Stimulated activated CD4-positive, alpha-beta T cell treated with anti-CD3 and anti-CD28 coated beads, TNF-alpha, amount 100 ng/mL, for 24 hours (primary cell): ENCODE results near the gene VSIR.

Experiments used
- DNase-seq, 3 experiments: peaks; one replicate each; pipeline ENCODE4 v3.0.0-alpha.2; 2020; ENCODE audit warnings: low read depth in 3 of 3

The VSIR gene

DNA sequence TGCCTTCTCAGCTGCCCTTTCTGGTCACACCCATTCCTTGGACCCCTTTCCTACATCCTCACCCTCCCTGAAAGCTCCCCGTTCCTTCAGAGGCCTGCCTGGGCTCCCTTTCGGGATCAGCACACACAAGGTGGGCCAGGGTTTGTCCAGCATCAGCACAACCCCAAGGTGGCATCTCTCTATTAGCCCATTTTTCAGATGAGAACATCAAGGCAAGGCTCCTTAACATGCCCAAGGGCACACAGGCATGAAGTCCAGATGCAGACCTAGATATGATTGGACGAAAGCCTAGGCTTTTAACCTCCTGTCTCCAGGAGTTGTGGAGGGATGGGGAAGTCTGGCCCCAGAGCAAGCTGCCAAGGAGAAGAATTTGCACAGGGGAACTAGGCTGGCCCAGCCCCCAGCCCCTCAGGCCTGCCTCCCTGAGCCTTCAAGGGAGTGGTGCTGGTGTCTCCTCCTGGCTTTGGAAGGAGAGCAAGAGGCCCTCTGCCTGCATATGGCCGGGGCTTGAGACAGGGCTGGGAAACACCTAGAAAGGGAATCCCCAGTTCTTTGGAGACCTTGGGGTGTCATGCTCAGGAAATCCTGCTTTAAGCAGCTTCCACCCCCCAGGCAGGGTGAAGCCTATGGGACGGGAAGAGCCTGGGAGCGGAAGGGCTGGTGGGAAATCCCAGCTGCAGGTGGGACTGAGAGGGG, 9.0 kb upstream of the VSIR start:
- no peak for DNase-seq

DNA sequence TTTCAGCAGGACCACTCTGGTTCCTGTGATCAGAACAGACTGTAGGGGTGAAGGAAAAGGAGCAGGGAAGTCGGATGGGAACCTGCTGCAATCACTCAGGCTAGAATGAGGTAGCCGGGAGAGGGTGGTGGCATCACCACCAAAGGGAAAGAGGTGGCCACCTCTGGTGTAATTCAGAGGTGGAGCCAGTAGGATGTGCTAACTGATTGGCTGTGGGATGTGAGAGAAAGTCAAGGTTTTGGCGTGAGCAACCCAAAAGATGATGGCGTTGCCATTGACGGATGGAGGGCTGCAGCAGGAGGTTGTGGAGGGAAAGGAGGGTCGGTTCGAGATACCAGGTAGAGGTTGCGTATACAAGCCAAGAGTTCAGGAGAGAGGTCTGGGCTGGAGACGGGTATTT, 7.4 kb upstream of the VSIR start:
- no peak for DNase-seq

DNA sequence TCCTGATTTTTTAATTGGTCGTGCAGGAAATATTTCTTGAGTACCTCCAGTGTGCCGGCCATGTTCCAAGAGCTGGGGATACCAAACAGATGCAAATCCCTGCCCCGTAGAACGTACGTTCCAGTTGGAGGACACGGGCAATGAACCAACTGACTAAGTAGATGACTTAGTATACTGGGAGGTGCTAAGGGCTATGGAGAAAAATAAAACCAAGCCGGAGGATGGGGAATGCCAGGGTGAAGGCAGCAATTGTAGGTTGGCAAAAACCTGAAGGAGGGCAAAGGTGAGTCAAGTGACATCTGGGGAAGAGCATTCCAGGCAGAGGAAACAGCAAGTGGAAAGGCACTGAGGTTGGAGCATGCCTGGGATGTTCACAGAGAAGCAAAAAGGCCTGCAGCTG, 6.8 kb upstream of the VSIR start:
- DNase-seq: no peak

DNA sequence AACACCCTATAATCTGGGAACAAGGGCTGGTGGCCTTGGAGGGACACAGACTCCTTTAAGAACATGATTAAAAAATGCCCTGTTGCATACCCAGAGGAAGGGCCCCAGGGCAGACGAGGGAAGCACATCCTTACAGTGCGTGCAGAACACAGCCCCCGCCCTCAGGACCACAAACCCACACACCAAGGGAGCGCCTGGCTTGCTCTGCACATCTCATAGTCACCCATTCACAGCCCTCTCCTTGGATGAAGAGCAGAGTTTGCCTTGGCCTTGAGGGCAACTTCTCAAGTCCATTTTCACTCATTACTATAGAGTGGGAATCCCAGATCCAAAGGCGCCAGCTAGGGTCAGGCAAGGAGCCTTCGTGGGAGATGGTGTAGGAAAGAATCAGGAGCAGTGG, 6.3 kb upstream of the VSIR start:
- no peak for DNase-seq

DNA sequence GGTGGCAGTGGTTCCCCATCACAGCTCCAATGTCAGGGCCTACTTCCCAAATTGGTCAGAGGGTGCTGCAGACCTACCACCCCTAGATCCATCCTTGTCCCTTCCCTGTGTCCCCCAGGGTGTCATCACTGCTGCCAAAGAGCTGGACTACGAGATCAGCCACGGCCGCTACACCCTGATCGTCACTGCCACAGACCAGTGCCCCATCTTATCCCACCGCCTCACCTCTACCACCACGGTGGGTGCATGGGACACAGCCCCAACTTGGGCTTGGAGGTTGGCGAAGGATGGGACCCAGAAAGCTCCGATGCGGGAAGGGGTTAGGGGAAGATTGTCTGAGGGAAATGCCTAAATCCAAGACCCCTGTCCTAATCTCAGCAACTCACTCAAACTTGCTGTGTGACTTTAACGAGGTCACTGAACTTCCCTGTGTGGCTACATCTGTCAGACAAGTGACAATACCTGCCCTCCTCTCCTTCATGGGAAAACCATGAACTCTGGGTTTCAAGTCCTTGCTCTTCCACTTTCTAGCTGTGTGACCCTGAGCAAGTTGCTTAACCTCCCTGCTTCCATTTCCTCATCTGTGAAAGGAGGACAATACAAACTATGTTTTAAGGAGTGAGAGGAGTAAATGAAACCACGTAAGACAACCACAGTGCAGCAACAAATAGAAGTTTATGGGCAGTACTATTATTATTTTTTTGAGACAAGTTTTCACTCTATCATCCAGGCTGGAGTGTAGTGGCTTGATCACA, 4.9 kb upstream of the VSIR start:
- DNase-seq: no peak

DNA sequence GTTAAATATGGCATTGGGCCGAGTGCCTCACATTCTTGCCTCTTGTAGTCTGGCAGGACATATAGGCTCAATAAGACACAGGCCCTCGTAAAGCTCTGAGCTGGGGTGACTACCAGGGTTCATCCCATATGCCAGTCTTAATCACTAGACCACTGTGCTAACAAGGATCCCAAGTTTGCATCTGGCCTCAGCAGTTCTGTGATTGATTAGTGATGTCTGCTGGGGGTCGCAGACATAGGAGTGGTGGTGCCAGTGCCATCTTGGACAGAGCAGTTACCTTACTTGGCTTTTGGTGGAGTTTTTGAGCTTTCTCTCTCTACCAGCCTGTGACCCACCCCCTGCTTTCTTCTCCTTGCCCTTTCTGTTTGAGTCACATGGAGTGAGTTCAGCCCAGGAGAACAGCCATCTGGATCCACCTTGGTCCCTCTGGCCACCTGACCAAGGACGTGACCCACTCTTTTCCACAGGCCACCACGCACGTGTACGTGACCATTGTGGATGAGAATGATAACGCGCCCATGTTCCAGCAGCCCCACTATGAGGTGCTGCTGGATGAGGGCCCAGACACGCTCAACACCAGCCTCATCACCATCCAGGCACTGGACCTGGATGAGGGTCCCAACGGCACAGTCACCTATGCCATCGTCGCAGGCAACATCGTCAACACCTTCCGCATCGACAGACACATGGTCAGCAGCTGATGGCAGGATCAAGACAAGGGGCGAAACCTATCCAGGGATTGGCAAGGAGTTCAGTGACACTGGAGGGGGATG, 4.1 kb upstream of the VSIR start:
- DNase-seq: no peak

DNA sequence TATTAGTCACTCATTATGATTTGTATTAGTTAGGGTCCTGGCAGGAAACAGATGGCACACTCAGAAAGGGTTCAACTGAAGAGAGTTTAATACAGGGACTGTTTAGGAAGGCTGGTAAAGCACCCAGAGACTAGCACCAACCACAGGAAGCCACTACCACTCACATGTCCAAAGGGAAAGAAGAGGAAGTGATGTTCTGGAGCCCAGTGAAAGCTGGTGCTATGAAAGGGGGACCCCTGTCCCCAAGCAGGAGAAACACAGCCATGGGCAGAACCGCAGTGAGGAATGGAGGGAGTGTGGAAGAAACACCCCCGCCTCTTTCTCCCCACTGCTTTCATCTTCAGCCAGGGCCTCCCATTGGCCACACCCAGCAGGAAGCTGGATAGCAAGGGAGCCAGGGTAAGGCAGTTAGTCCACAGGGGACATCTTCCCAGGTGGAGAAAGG, 3.2 kb upstream of the VSIR start:
- no peak for DNase-seq

DNA sequence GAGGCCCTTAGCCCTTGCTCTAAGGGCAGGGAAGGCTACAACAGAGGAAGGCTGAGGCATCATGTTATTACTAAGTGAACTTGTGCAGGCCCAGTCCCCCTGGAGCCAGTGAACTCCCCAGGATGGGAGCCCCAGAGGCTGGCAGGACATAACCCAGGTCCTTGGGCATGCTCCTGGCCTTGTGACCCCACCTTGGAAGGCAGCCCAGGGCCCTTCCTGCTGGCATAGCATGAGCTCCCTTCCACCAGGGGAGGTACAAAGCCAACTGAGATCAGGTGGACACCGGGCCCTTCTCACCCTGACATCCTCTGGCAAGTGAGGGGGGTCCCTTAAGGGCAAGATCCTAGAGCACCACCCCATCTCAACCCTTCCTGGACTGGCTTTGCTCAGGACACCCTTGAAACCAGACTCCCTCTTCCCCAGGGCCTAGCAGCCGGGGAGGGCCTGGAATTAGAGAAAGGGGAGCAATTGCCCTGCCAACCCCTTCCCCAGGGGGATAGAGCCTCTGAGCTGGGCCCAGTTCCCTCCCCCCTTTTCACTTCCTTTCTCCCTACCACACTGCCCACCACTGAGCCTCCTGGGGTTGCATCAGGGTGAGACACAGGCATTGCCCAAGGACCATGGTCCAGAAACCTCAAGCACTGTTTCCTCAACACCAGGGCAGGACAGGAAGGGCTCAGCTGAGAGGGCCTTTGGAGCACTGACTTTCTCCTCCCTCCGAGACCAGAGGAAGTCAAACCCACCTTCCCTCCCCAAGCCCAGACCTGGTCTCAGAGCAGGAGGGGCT, 1.8 kb upstream of the VSIR start:
- DNase-seq: no peak

DNA sequence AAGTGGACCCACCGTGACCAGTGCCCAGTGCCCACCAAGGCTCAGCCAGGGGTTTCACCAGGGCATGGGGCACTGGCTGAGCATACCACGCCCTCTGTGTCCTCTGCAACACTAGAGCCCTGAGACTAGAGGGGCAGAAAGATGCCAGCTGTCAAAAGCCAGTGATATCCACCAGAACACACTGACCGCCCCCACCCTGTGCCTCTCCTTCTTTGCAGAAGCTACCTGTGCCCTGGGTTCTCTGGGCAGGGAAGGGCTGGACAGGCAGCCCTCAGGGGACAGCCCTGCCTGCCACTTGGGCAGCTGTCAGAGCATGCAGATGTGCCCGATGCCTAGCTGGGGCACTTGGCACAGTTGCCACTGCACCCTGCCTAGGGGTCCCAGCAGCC, 494 bp downstream of the VSIR start:
- DNase-seq: no peak

DNA sequence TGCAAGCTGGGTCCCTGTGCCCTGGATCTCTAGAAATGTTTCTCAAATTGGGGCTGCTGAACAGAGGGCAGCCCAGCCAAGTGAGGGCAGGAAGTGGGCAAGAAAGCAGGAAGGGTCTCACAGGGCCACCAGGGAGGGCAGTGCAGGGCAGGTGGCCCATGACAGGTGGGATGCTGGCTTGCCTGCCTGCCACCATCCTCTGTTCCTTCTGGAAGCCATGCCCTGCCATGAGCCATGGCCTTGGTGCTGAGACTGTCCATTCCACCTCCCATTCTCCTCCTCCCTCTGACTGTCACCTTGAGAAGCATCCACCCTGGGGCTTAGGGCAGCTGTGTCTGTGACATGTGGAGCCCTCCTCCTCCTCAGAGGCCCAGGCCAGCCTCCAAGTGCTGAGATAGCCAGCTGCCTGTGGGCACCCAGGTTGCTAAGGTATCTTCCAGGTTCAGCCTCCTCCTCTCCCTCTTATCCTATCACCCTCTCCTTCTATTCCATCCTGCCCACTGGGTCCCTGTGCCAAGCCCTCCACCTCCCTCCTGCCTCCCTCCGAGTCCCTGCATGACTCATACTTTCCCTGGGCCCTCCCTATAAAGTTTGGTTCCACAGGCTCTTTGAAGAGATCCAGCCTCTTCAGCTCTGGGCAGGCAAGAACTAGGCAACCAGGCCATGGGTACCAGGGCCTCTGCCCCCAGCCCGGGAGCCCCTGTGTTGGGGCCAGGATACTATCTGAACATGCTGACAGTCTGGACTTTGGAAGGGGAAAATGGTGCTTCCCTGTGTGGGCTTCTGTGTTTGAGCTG, 1.3 kb downstream of the VSIR start:
- peak in 2 of 3 experiments; percentile 47 to 48 for DNase-seq

DNA sequence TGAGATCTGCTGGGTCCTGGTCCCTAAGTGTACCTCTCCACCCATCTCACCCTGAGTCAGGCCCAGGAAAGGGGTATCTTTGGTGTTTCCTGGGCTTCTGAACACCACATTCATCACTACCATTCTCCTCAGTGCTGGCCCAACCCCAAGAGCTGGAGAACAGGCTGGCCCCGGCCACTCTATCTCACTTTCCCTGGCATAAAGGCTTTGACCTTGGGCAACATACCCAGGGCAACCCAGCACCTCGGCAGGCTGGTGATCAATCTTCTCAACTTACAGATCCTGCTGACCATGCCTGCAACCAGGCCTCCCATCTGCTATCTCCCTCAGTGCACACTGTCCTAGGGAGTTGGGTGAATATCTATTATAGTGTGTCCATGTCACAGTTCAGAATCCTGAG, 2.1 kb downstream of the VSIR start:
- no peak for DNase-seq

DNA sequence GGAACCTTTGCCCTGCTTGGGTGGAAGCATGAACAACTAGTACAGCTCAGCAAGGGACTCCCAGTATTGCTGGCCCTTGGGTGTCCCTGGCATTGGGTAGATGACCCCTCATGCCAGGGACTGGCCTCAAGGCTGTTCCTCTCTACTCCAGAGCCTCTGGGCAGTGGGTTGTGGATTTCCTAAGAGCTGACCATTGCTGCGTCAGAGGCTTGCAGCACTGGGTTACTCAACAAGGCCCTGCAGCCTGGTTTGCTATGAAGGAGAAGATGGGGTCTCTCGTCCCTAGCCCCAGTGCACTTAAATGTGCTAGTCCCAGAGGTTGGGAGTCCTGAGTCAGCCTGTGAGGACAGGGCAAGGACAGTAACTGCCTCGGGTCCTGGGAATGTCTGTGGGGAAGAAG, 2.5 kb downstream of the VSIR start:
- DNase-seq: no peak

DNA sequence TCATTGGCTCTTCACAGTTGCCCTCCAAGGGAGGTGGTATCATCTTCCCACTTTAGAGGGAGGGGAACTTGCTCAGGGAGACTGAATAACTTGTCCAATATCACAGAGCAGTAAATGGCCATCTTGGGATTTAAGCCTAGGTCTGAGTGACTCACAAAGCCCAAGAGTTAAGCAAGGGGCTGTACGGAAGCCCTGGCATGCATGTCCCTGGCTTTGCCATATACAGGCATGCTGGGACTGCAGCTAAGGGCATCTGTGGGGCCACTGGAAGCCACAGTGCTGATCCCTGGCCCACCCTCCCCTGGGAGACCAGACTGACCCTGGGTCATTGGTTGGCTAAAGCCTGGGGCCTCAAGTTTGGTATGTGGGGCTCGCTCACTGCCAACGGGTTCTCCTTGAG, 3.1 kb downstream of the VSIR start:
- no peak for DNase-seq

DNA sequence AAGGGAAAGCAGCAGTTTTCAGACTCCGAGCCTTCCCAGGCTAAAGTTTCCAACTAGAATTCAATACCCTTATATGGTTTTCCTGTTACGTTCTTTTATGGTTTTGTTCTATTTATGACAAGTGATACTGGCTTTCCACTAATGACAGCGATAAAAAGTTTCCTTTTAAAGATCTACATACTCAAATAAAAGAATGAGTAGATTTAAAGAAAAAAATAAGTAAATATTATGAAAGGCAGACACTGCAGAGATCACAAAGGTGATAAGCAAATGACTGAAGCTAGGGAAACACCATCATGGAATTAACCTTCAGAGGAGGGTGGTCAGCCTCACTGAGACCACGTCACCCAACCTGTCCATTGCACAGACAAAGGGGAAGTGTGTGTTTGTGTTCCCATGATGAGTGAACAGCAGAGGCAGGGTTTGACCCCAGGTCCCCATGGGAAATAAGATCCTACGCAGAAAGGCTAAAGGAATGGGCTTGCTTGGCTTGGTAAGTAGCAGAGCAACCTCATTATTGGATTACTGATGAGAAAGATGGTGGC, 4.0 kb downstream of the VSIR start:
- no peak for DNase-seq

DNA sequence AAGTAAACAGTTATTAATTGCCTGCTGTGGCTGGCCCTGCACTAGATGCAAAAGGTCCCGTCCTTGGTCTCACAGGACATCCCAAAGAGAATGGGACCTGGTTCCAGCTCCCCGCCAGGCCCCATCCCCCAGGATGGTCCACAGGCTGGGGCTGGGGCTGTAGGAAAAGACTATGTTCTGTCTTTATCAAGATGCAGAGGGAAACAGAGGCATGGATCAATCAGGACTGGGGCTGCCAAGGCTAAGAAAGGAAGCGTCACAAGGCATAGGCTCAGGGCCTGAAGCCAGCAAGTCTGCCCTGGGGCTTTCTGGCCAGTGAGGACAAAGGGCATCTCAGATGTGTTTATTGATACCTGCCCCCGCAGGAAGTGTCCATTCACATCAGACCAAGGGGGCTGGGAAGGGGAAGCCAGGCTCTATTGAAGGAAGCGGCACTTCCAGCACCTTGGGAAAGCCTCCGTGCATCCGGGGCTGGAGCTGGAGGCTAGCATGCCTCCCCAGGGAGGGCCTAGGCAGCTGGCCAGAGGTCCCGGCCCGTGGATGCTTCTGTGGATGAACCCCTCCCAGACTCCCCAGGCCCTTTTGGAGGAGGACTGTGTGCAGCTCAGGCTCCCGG, 5.8 kb downstream of the VSIR start:
- DNase-seq: no peak

DNA sequence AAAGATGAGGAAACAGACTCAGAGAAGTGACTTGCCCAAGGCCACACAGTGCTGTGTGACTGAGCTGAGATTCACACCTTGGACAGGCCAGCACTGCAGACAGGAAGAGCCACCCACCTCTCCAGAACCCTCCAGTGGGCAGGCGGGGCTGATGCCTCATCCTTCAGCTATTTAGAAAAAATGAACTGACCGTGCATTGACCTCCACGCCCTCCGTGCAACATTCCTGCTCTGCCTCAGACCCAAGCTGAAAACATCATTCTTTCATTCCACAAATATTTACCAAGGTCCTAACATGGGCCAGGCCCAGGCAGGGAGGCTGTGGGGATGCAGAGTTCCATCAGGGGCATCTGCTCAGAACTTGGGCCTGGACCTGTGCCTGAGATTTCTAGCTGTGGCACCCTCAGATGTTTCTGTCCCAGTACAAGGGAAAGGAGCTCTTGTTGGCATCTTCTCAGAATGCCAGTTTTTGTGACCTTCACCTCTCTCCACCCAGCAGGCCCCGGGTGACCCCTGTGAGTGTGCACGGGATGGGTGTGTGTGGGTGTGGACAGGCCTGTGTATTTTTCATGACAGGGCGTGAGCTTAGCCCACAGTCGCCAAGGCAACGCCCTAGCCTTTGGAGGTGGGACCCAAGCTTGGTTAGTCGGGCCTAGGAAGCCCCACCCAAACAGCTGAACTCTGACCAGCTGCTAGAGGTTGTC, 6.5 kb downstream of the VSIR start:
- DNase-seq: no peak

DNA sequence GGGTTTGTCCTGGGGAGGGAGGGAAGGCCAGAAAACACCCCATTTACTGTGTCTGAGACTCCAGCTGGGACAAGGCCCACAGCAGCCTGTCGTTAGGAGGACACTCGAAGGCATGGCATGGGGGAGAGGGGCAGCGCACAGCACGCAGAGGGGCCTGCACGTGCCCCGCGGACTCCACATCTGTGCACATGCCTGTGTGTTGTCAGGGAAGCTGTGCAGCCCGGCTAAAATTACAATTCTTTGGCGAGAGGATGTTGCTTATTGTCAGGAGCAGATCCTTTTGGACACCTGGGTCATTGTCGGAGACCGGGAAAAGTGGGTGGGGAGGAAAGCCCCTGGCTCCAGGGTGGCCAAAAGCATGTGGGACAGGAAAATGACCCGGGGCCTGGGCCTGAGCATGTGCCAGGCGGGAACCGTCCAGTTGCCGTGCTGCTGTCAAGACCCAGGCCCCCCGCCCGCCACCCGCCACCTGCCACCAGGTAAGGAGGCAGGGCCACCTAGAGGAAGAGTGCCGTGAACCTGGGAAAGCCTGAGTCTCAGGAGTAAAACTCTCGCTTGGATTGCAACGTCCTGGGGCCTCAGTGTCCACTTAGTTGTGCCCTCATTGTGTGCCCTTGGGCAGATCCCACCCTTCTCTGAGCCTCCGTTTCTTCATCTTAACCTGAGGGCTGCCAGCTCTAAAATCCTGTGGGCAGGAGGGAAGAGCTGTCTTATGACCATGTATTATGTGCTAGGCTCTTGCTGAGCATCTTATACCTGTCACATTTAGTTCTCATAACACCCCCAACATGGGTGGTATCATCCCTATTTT, 7.2 kb downstream of the VSIR start:
- no peak for DNase-seq

DNA sequence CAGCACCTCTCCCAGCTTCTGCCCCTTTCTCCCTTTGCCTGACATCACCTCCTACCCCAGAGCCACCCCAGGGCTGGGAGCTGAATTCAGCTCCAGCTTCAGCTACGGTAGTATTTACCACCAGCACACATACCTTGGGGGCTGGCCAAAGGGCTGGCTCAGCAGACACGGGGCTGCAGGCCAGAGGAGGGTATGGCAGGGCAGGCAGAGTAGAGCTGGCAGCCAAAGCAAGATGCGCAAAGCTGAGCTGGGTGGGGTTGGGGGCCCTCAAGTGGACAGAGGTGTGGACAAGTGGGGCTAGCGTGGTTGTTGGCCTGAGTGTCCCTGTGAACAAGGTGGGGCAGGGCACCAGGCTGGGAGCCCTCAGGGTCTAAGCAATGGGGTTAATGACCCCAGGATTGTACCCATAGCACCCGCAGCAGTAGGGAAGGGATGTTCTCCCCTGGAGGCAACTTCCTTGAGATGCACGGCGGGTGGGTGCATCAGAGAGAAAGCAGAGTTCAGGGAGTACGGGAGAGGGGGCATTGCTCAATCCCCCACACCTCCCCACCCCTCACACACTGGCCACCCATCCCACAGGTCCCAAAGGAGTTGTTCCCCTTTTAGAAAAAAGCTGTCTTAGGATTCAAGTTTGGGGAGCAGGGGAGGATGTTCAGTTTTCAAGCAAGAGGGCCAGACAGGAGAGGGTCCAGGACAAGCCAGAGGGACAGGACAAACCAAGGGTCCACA, 8.0 kb downstream of the VSIR start:
- DNase-seq: no peak
